ENCODE measurements around the gene FOXP1. TPM values are rescaled to one million over a fixed set of nuclear protein-coding genes. Genes with fewer than 3 reads are reported as not detected.

FOXP1 gene
- total and polyA plus RNA-seq, 2 donors (not counting 1 experiment from before 2014, with no cell fraction given), result 91.1 to 508 TPM

DNA sequence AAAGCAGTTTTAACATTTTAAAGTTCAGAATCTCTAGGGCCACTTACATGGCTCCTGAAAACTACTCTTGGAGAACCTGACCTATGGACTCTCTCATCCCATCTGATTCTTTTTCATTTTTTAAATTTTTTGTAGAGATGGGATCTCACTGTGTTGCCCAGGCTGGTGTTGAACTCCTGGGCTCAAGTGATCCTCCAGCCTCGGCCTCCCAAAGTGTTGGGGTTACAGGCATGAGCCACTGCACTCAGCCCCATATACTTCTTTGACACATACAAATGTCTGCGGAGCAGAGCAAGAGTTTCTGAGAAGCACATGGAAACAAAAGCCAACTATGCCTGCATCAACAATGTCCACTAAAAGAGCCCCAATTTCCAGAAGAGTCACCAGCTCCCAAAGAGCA, 189.8 kb downstream of the FOXP1 start:
- Histone ChIP-seq H3K27ac (ENCODE audit: low read length in 2 of 2) (peak overlapping the region; percentile 95 to 99), H3K4me2 (replicated peaks; ENCODE audit: low read depth, low read length, poor library complexity, severe bottlenecking) (peak overlapping the region; percentile 55), H3K27me3 (replicated peaks in 1 of 4; ENCODE audit: control extremely low read depth in 1 of 4, control insufficient read depth in 3 of 4, insufficient read depth in 4 of 4, low read length in 3 of 4) (no peaks in the 10 kb centered on the region), H3K9me3 (ENCODE audit: control extremely low read depth in 1 of 3, control insufficient read depth in 2 of 3, insufficient read depth in 1 of 3, low read length in 2 of 3) (peaks cover 0 to 2% (median 0%) of the 10 kb centered on the region in 3 donors), H4K20me1 (ENCODE audit: control insufficient read depth, insufficient read depth, low read length, poor library complexity, severe bottlenecking) (no peaks in the 10 kb centered on the region), H3K36me3 (replicated peaks in 1 of 2; ENCODE audit: control extremely low read depth in 1 of 2, control insufficient read depth in 1 of 2, extremely low read depth in 1 of 2, insufficient read depth in 2 of 2, low read length in 1 of 2) (no peaks in the 10 kb centered on the region), H3K9ac (ENCODE audit: low read length) (no peak overlapping the region), H3K4me3 (ENCODE audit: control extremely low read depth in 1 of 5, extremely low read depth in 1 of 5, insufficient read depth in 1 of 5, low read depth in 2 of 5, low read length in 4 of 5) (no peak overlapping the region), H2AFZ (ENCODE audit: insufficient read depth, low read depth, low read length, poor library complexity, severe bottlenecking) (no peak overlapping the region), H3K79me2 (ENCODE audit: control insufficient read depth, insufficient read depth, low read length) (peaks cover 78% of the 10 kb centered on the region), H3K4me1 (ENCODE audit: control insufficient read depth in 2 of 2, insufficient read depth in 2 of 2, low read length in 2 of 2) (peaks cover 84 to 89% of the 10 kb centered on the region in 2 donors)
- Mint-ChIP-seq H3K27me3 (no peaks in the 10 kb centered on the region), H3K27ac (peak overlapping the region; percentile 77), H3K4me3 (no peak overlapping the region), H3K9me3 (ENCODE audit: insufficient read depth) (no peaks in the 10 kb centered on the region), H3K4me1 (peaks cover 75% of the 10 kb centered on the region)
- ChIA-PET CTCF (no interaction called here), POLR2A (no interaction called here)
- intact Hi-C loops (cut with micrococcal nuclease), result loop anchor here (2.0 to 5.0 kb wide), 6 partner anchors 29 to 383 kb away; partner anchors contain the start of gene FOXP1
- TF ChIP-seq, protein P1, sequence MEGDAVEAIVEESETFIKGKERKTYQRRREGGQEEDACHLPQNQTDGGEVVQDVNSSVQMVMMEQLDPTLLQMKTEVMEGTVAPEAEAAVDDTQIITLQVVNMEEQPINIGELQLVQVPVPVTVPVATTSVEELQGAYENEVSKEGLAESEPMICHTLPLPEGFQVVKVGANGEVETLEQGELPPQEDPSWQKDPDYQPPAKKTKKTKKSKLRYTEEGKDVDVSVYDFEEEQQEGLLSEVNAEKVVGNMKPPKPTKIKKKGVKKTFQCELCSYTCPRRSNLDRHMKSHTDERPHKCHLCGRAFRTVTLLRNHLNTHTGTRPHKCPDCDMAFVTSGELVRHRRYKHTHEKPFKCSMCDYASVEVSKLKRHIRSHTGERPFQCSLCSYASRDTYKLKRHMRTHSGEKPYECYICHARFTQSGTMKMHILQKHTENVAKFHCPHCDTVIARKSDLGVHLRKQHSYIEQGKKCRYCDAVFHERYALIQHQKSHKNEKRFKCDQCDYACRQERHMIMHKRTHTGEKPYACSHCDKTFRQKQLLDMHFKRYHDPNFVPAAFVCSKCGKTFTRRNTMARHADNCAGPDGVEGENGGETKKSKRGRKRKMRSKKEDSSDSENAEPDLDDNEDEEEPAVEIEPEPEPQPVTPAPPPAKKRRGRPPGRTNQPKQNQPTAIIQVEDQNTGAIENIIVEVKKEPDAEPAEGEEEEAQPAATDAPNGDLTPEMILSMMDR (IDR thresholded peaks at IDR 0.05), result no peak
- no peak for TF ChIP-seq EZH2 (IDR thresholded peaks at IDR 0.05; ENCODE audit: borderline replicate concordance, insufficient read depth, low read depth, low read length, poor library complexity, severe bottlenecking)
- DNase-seq, result no peak
- no peak for ATAC-seq (ENCODE audit: low read depth)
- 100% methylated on average over 2 of the region's 2 CpGs for WGBS (ENCODE audit: insufficient coverage)

DNA sequence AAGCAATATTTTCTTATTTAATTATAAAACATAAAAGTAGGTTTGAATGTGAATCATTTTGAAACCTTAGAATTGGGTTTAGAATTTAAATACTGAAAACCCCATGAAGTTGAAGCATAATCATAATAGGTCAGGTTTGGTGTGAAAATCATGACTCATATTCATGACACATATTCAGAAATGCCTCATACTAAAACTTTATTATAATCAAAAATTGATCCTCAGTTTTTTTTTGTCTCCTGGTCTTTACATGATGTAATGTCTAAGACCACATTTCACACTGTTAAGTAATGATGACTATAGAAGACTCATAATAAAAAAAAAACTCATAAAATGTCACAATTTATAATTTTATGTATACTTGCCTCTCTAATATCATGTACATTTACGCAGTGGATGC, 190.4 kb downstream of the FOXP1 start:
- intact Hi-C loops (cut with micrococcal nuclease), result loop anchor here (2.0 to 5.0 kb wide), 6 partner anchors 30 to 382 kb away; partner anchors contain the start of gene FOXP1

More for the DNA sequence above, 190.4 kb downstream of the FOXP1 start:
- Histone ChIP-seq H3K9ac (ENCODE audit: low read length) (no peak overlapping the region), H3K9me3 (ENCODE audit: control extremely low read depth in 1 of 3, control insufficient read depth in 2 of 3, insufficient read depth in 1 of 3, low read length in 2 of 3) (peaks cover 0 to 2% (median 0%) of the 10 kb centered on the region in 3 donors), H3K27ac (ENCODE audit: low read length in 2 of 2) (peak overlapping the region; percentile 95 to 99), H3K4me1 (ENCODE audit: control insufficient read depth in 2 of 2, insufficient read depth in 2 of 2, low read length in 2 of 2) (peaks cover 80 to 86% of the 10 kb centered on the region in 2 donors), H3K36me3 (replicated peaks in 1 of 2; ENCODE audit: control extremely low read depth in 1 of 2, control insufficient read depth in 1 of 2, extremely low read depth in 1 of 2, insufficient read depth in 2 of 2, low read length in 1 of 2) (no peaks in the 10 kb centered on the region), H3K27me3 (replicated peaks in 1 of 4; ENCODE audit: control extremely low read depth in 1 of 4, control insufficient read depth in 3 of 4, insufficient read depth in 4 of 4, low read length in 3 of 4) (no peaks in the 10 kb centered on the region), H3K79me2 (ENCODE audit: control insufficient read depth, insufficient read depth, low read length) (peaks cover 74% of the 10 kb centered on the region), H4K20me1 (ENCODE audit: control insufficient read depth, insufficient read depth, low read length, poor library complexity, severe bottlenecking) (no peaks in the 10 kb centered on the region), H3K4me2 (replicated peaks; ENCODE audit: low read depth, low read length, poor library complexity, severe bottlenecking) (peak overlapping the region; percentile 55), H2AFZ (ENCODE audit: insufficient read depth, low read depth, low read length, poor library complexity, severe bottlenecking) (no peak overlapping the region), H3K4me3 (ENCODE audit: control extremely low read depth in 1 of 5, extremely low read depth in 1 of 5, insufficient read depth in 1 of 5, low read depth in 2 of 5, low read length in 4 of 5) (no peak overlapping the region)
- no peaks in the 10 kb centered on the region for H3K9me3 Mint-ChIP-seq (ENCODE audit: insufficient read depth)
- H3K27me3 Mint-ChIP-seq, result no peaks in the 10 kb centered on the region
- peaks cover 75% of the 10 kb centered on the region for H3K4me1 Mint-ChIP-seq
- peak overlapping the region; percentile 77 for H3K27ac Mint-ChIP-seq
- no peak overlapping the region for H3K4me3 Mint-ChIP-seq
- no CpG with 5 or more reads among the region's 1 CpG for WGBS (ENCODE audit: insufficient coverage)
- no peak for DNase-seq
- ChIA-PET POLR2A (interaction anchor here (0.6 kb wide), 1 partner anchor 23 kb away, joined by 6 read pairs; no protein-coding TSS in a partner anchor), CTCF (no interaction called here)
- TF ChIP-seq, protein P1 (IDR thresholded peaks at IDR 0.05), result no peak
- no peak for TF ChIP-seq EZH2 (IDR thresholded peaks at IDR 0.05; ENCODE audit: borderline replicate concordance, insufficient read depth, low read depth, low read length, poor library complexity, severe bottlenecking)
- ATAC-seq (ENCODE audit: low read depth), result no peak

Measured in B cell (primary cell).